Mesenchymal stem cell (in vitro differentiated cells and primary cell): ENCODE results near the gene UGGT2.
"Not testable (repeated sequence)": the region's sequence is repeated elsewhere in the genome, so short reads cannot be mapped to it uniquely, and the experiment has no call there.

Experiments used
- DNase-seq: peaks from one replicate; pipeline ENCODE4 v3.0.0-alpha.2; 2013
- H2AFZ ChIP-seq: one replicate; pipeline ENCODE4 v1.6.1; 2013; ENCODE audit warnings: low read depth, mild to moderate bottlenecking, control low read depth, inconsistent platforms, low read length, moderate library complexity
- H2AK5ac ChIP-seq: 2 replicates; pipeline ENCODE4 v1.6.1; 2013; ENCODE audit warnings: low read length, moderate library complexity, mild to moderate bottlenecking, inconsistent platforms; ENCODE audit not compliant: severe bottlenecking
- H2BK120ac ChIP-seq: one replicate; pipeline ENCODE4 v1.6.1; 2013; ENCODE audit warnings: low read depth, mild to moderate bottlenecking, inconsistent platforms, low read length, moderate library complexity
- H2BK12ac ChIP-seq, 2 experiments: one replicate each; pipeline ENCODE4 v1.6.1; 2013; ENCODE audit warnings: inconsistent platforms in 2 of 2, low read length in 2 of 2, mild to moderate bottlenecking in 2 of 2, moderate library complexity in 2 of 2, control low read depth in 1 of 2
- H2BK15ac ChIP-seq: one replicate; pipeline ENCODE4 v1.6.1; 2013; ENCODE audit warnings: mild to moderate bottlenecking, low read depth, inconsistent platforms; ENCODE audit not compliant: poor library complexity, severe bottlenecking
- H2BK5ac ChIP-seq: 2 replicates; pipeline ENCODE4 v1.6.1; 2013; ENCODE audit warnings: low read depth, mild to moderate bottlenecking, low read length, control low read depth, inconsistent platforms; ENCODE audit not compliant: poor library complexity, severe bottlenecking
- H3K14ac ChIP-seq, 2 experiments: one replicate each; pipeline ENCODE4 v1.6.1; 2013; ENCODE audit warnings: inconsistent platforms in 2 of 2, low read length in 2 of 2, control low read depth in 1 of 2, mild to moderate bottlenecking in 1 of 2, moderate library complexity in 1 of 2
- H3K18ac ChIP-seq, 2 experiments: one replicate each; pipeline ENCODE4 v1.6.1; 2013; ENCODE audit warnings: inconsistent platforms in 2 of 2, low read length in 2 of 2, control low read depth in 1 of 2, low read depth in 1 of 2, mild to moderate bottlenecking in 1 of 2
- H3K23ac ChIP-seq, 2 experiments: one replicate each; pipeline ENCODE4 v1.6.1; 2013; ENCODE audit warnings: inconsistent platforms in 2 of 2, low read length in 2 of 2, mild to moderate bottlenecking in 2 of 2, moderate library complexity in 2 of 2, control low read depth in 1 of 2
- H3K27ac ChIP-seq: 2 replicates; pipeline ENCODE4 v1.5.1; 2013; ENCODE audit warnings: mild to moderate bottlenecking, moderate library complexity, low read length, control low read depth, inconsistent platforms; ENCODE audit not compliant: poor library complexity, severe bottlenecking
- H3K27me3 ChIP-seq, 2 experiments: 2 replicates each; pipeline versions ENCODE4 v1.6.1 to v1.7.0; 2013; ENCODE audit warnings: low read length in 2 of 2, mild to moderate bottlenecking in 2 of 2, moderate library complexity in 2 of 2, control low read depth in 1 of 2, inconsistent platforms in 1 of 2; ENCODE audit not compliant: control insufficient read depth in 1 of 2, insufficient read depth in 1 of 2
- H3K36me3 ChIP-seq, 2 experiments: 2 replicates each; pipeline versions ENCODE4 v1.6.1 to v1.7.0; 2013; ENCODE audit warnings: low read length in 2 of 2, control low read depth in 1 of 2, inconsistent platforms in 1 of 2, low read depth in 1 of 2, mild to moderate bottlenecking in 1 of 2; ENCODE audit not compliant: insufficient read depth in 2 of 2, control insufficient read depth in 1 of 2
- H3K4ac ChIP-seq, 2 experiments: one replicate each; pipeline ENCODE4 v1.6.1; 2013; ENCODE audit warnings: inconsistent platforms in 2 of 2, low read length in 2 of 2, mild to moderate bottlenecking in 2 of 2, moderate library complexity in 2 of 2, control low read depth in 1 of 2, low read depth in 1 of 2
- H3K4me1 ChIP-seq: 2 replicates; pipeline ENCODE4 v1.6.1; 2013; ENCODE audit warnings: low read depth, low read length, control low read depth; ENCODE audit not compliant: control insufficient read depth, insufficient read depth
- H3K4me2 ChIP-seq: 2 replicates; pipeline ENCODE4 v1.6.1; 2013; ENCODE audit warnings: low read length, mild to moderate bottlenecking, inconsistent platforms; ENCODE audit not compliant: poor library complexity, severe bottlenecking
- H3K4me3 ChIP-seq, 2 experiments: 2 replicates each; pipeline versions ENCODE4 v1.5.1 to v1.7.0; 2013; ENCODE audit warnings: low read length in 2 of 2, mild to moderate bottlenecking in 2 of 2, control low read depth in 1 of 2, low read depth in 1 of 2; ENCODE audit not compliant: insufficient read depth in 1 of 2
- H3K79me1 ChIP-seq: replicated peaks from 2 replicates; pipeline ENCODE4 v1.6.1; 2013; ENCODE audit warnings: mild to moderate bottlenecking, control low read depth, low read length, inconsistent platforms; ENCODE audit not compliant: poor library complexity, severe bottlenecking
- H3K9ac ChIP-seq: 2 replicates; pipeline ENCODE4 v1.7.0; 2013; ENCODE audit warnings: mild to moderate bottlenecking, low read length, moderate library complexity
- H3K9me3 ChIP-seq: 2 replicates; pipeline ENCODE4 v1.7.0; 2013; ENCODE audit warnings: mild to moderate bottlenecking, low read length; ENCODE audit not compliant: control insufficient read depth
- H4K8ac ChIP-seq: one replicate; pipeline ENCODE4 v1.6.1; 2013; ENCODE audit warnings: inconsistent platforms, mild to moderate bottlenecking, low read length, moderate library complexity
- H4K91ac ChIP-seq: one replicate; pipeline ENCODE4 v1.6.1; 2013; ENCODE audit warnings: mild to moderate bottlenecking, low read length, inconsistent platforms
- WGBS: methylation state at CpG from one replicate; pipeline ENCODE4 v1.1.7; 2013; ENCODE audit warnings: mixed read lengths; 5-methylcytosine and 5-hydroxymethylcytosine counted together

UGGT2 gene

GRCh38 chr13:96068729-96069128 lies 15.5 kb upstream of the UGGT2 start:
- Histone ChIP-seq H2BK15ac (no peak overlapping the region), H3K9me3 (no peaks in the 10 kb centered on the region), H2BK120ac (no peak overlapping the region), H4K8ac (no peak overlapping the region), H3K4ac (no peak overlapping the region), H3K4me3 (no peak overlapping the region), H3K27ac (no peak overlapping the region), H2AK5ac (no peak overlapping the region), H3K23ac (no peak overlapping the region), H2BK5ac (no peak overlapping the region), H3K27me3 (peaks cover 8 to 13% of the 10 kb centered on the region in 2 experiments), H3K14ac (no peak overlapping the region), H2AFZ (no peak overlapping the region), H3K9ac (no peak overlapping the region), H2BK12ac (no peak overlapping the region), H3K4me2 (no peak overlapping the region), H3K18ac (no peak overlapping the region), H3K79me1 (no peaks in the 10 kb centered on the region), H4K91ac (no peak overlapping the region), H3K36me3 (no peaks in the 10 kb centered on the region), H3K4me1 (no peaks in the 10 kb centered on the region)
- DNase-seq: no peak
- WGBS: 79% methylated on average over 2 of the region's 2 CpGs

GRCh38 chr13:96065849-96066248 lies 12.6 kb upstream of the UGGT2 start:
- Histone ChIP-seq H3K4me2 (no peak overlapping the region), H3K9ac (no peak overlapping the region), H3K14ac (no peak overlapping the region), H3K27me3 (peaks cover 5 to 10% of the 10 kb centered on the region in 2 experiments), H3K23ac (no peak overlapping the region), H2BK120ac (no peak overlapping the region), H3K9me3 (no peaks in the 10 kb centered on the region), H3K4ac (no peak overlapping the region), H3K18ac (no peak overlapping the region), H3K4me1 (no peaks in the 10 kb centered on the region), H2BK5ac (no peak overlapping the region), H4K8ac (no peak overlapping the region), H2AFZ (no peak overlapping the region), H3K79me1 (no peaks in the 10 kb centered on the region), H2BK12ac (no peak overlapping the region), H4K91ac (no peak overlapping the region), H3K4me3 (no peak overlapping the region), H2AK5ac (no peak overlapping the region), H3K27ac (no peak overlapping the region), H3K36me3 (no peaks in the 10 kb centered on the region), H2BK15ac (no peak overlapping the region)
- WGBS: 95% methylated on average over 2 of the region's 2 CpGs
- no peak for DNase-seq

GRCh38 chr13:96052656-96053002 lies 572 bp downstream of the UGGT2 start:
- H3K4me1 ChIP-seq: no peaks in the 10 kb centered on the region
- DNase-seq: peak; percentile 88

GRCh38 chr13:96051946-96052345 lies 1.3 kb downstream of the UGGT2 start:
- not testable (repeated sequence) for H2BK15ac ChIP-seq, H3K23ac ChIP-seq, DNase-seq, H2BK120ac ChIP-seq, H2BK12ac ChIP-seq, H3K14ac ChIP-seq, H3K79me1 ChIP-seq, H3K4me2 ChIP-seq, H3K9ac ChIP-seq, H3K9me3 ChIP-seq, H3K27ac ChIP-seq, H2AFZ ChIP-seq, H3K18ac ChIP-seq, H3K4ac ChIP-seq, H4K91ac ChIP-seq, H2BK5ac ChIP-seq, H2AK5ac ChIP-seq, H3K27me3 ChIP-seq, H3K36me3 ChIP-seq, H4K8ac ChIP-seq, H3K4me1 ChIP-seq
- 100% methylated on average over 3 of the region's 3 CpGs for WGBS
- H3K4me3 ChIP-seq: peak overlapping the region in 1 of 2 experiments; percentile 91

More at GRCh38 chr13:96052656-96053002, 572 bp downstream of the UGGT2 start:
- peak overlapping the region; percentile 72 to 96 for H3K18ac ChIP-seq
- H3K9me3 ChIP-seq: no peaks in the 10 kb centered on the region
- no peak overlapping the region for H4K91ac ChIP-seq
- no peak overlapping the region for H2BK12ac ChIP-seq
- WGBS: 0% methylated on average over 10 of the region's 12 CpGs
- peak overlapping the region; percentile 94 for H2BK120ac ChIP-seq
- H4K8ac ChIP-seq: no peak overlapping the region
- peak overlapping the region; percentile 91 to 94 for H3K4me3 ChIP-seq
- H2AFZ ChIP-seq: peak overlapping the region; percentile 78
- peak overlapping the region; percentile 95 for H3K9ac ChIP-seq
- H3K4me2 ChIP-seq: peak overlapping the region; percentile 91
- no peak overlapping the region for H3K23ac ChIP-seq
- no peak overlapping the region for H2AK5ac ChIP-seq
- H3K14ac ChIP-seq: peak overlapping the region in 1 of 2 experiments; percentile 39
- no peak overlapping the region for H3K27ac ChIP-seq
- no peaks in the 10 kb centered on the region for H3K36me3 ChIP-seq
- peak overlapping the region; percentile 83 for H2BK15ac ChIP-seq
- peak overlapping the region; percentile 62 to 89 for H3K4ac ChIP-seq
- H2BK5ac ChIP-seq: no peak overlapping the region
- no peaks in the 10 kb centered on the region for H3K27me3 ChIP-seq
- peaks cover 2% of the 10 kb centered on the region for H3K79me1 ChIP-seq
